Uterus (tissue), 2 donors: ENCODE measurements around the gene COMMD8.

Source experiments
- POLR2A ChIP-seq, 2 donors: fragments of 450-650 bp; IDR thresholded peaks; one replicate each; pipeline ENCODE4 v1.6.1; 2016; ENCODE audit warnings: antibody characterized with exemption in 2 of 2, mild to moderate bottlenecking in 1 of 2, moderate library complexity in 1 of 2
- TF ChIP-seq, protein P1 (sequence below), 4 experiments: fragments of 200-600 bp in 2 of 4; fragments of 450-650 bp in 2 of 4; sonication (generic) in 2 of 4; IDR thresholded peaks; one replicate each; pipeline ENCODE4 v1.5.1; 2016 to 2019; ENCODE audit warnings: antibody characterized with exemption in 4 of 4, mild to moderate bottlenecking in 2 of 4, moderate library complexity in 1 of 4

DNA sequence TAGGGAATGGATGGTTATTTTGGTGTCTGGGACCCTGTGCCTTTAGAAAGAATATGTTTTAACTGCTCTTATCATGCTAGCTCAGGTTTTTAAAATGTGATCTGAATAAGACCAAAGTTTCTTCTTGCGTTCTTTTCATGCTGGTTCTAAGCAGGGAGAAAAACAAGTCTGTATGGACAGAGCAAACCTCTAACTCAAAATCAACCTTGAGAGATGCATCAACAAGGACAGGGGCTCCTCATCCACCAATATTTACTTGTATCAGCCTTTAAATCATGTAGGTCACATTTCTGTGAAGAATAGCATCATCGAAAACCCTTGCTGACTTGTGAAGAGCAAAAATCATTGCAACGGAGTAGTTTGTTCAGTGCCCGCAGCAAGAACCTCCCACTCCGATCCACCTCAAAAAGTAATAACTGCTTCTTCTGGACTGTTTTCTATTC is 22.8 kb upstream of the COMMD8 start:
- TF ChIP-seq, protein P1, sequence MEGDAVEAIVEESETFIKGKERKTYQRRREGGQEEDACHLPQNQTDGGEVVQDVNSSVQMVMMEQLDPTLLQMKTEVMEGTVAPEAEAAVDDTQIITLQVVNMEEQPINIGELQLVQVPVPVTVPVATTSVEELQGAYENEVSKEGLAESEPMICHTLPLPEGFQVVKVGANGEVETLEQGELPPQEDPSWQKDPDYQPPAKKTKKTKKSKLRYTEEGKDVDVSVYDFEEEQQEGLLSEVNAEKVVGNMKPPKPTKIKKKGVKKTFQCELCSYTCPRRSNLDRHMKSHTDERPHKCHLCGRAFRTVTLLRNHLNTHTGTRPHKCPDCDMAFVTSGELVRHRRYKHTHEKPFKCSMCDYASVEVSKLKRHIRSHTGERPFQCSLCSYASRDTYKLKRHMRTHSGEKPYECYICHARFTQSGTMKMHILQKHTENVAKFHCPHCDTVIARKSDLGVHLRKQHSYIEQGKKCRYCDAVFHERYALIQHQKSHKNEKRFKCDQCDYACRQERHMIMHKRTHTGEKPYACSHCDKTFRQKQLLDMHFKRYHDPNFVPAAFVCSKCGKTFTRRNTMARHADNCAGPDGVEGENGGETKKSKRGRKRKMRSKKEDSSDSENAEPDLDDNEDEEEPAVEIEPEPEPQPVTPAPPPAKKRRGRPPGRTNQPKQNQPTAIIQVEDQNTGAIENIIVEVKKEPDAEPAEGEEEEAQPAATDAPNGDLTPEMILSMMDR (IDR thresholded peaks at IDR 0.05), result no peak
- TF ChIP-seq POLR2A (IDR thresholded peaks at IDR 0.05), result no peak
